Measurements from ENCODE around the gene ADAM8.
"Not testable (repeated sequence)": the region's sequence is repeated elsewhere in the genome, so short reads cannot be mapped to it uniquely, and the experiment has no call there.

ADAM8 gene

GRCh38 chr10:133276435-133277201, at the start of gene ADAM8:
TSS of gene ADAM8 (minus strand) at chr10:133276868. CDS start at chr10:133276817, 51 bp downstream.
- no peak for DNase-seq (ENCODE audit: low spot score)

- no peak for DNase-seq (ENCODE audit: low spot score)
These were observed 49.5 kb upstream of the ADAM8 start for GRCh38 chr10:133326223-133326551.

GRCh38 chr10:133325440-133326222, 49.0 kb upstream of the ADAM8 start:
- DNase-seq (ENCODE audit: low spot score) = no peak

GRCh38 chr10:133324857-133325260, 48.2 kb upstream of the ADAM8 start:
- no peak for DNase-seq (ENCODE audit: low spot score)

GRCh38 chr10:133324198-133324792, 47.6 kb upstream of the ADAM8 start:
- peak; percentile 40 for DNase-seq (ENCODE audit: low spot score)

GRCh38 chr10:133322064-133322709, 45.5 kb upstream of the ADAM8 start:
- DNase-seq (ENCODE audit: low spot score) = not testable (repeated sequence)

- DNase-seq (ENCODE audit: low spot score) = not testable (repeated sequence)
These were observed 44.3 kb upstream of the ADAM8 start for GRCh38 chr10:133320852-133321422.

GRCh38 chr10:133318494-133319127, 41.9 kb upstream of the ADAM8 start:
- DNase-seq (ENCODE audit: low spot score) = peak; percentile 56

- DNase-seq (ENCODE audit: low spot score) = no peak
These were observed 40.1 kb upstream of the ADAM8 start for GRCh38 chr10:133316732-133317131.

- no peak for DNase-seq (ENCODE audit: low spot score)
These were observed 39.6 kb upstream of the ADAM8 start for GRCh38 chr10:133316266-133316665.

- DNase-seq (ENCODE audit: low spot score) = no peak
These were observed 39.2 kb upstream of the ADAM8 start for GRCh38 chr10:133315847-133316246.

- no peak for DNase-seq (ENCODE audit: low spot score)
These were observed 38.2 kb upstream of the ADAM8 start for GRCh38 chr10:133314911-133315310.

- DNase-seq (ENCODE audit: low spot score) = no peak
These were observed 36.5 kb upstream of the ADAM8 start for GRCh38 chr10:133313192-133313591.

GRCh38 chr10:133312769-133313145, 36.1 kb upstream of the ADAM8 start:
- no peak for DNase-seq (ENCODE audit: low spot score)

GRCh38 chr10:133312016-133312768, 35.5 kb upstream of the ADAM8 start:
- DNase-seq (ENCODE audit: low spot score) = no peak

- no peak for DNase-seq (ENCODE audit: low spot score)
These were observed 34.9 kb upstream of the ADAM8 start for GRCh38 chr10:133311570-133311969.

- no peak for DNase-seq (ENCODE audit: low spot score)
These were observed 34.1 kb upstream of the ADAM8 start for GRCh38 chr10:133310789-133311188.

GRCh38 chr10:133310399-133310755, 33.7 kb upstream of the ADAM8 start:
- no peak for DNase-seq (ENCODE audit: low spot score)

- no peak for DNase-seq (ENCODE audit: low spot score)
These were observed 33.2 kb upstream of the ADAM8 start for GRCh38 chr10:133309720-133310398.

- peak; percentile 92 for DNase-seq (ENCODE audit: low spot score)
These were observed 32.5 kb upstream of the ADAM8 start for GRCh38 chr10:133309100-133309719.

Measured in Ammon's horn (tissue), 1 donor.